SK-N-SH (cell line): ENCODE measurements around the gene C3orf22. TPM values are rescaled to one million over a fixed set of nuclear protein-coding genes. Genes with fewer than 3 reads are reported as not detected.

Experiments used
- CTCF ChIA-PET: fragments of 300-600, 350-600 bp; formaldehyde crosslinking; extraction: SDS; loops from one replicate; lab custom pipeline; 2021; lab: Yijun Ruan, JAX
- POLR2A ChIA-PET: fragments of 350-600 bp; sonication (Branson Sonifier 250); formaldehyde crosslinking; extraction: SDS; loops from one replicate; lab custom pipeline; 2020; ENCODE audit warnings: antibody characterized with exemption, inconsistent platforms; lab: Yijun Ruan, JAX
- DNase-seq: peaks from one replicate; pipeline ENCODE4 v3.0.0; 2012
- H2AFZ ChIP-seq: fragments of 200-600 bp; sonication (generic); 2 replicates; pipeline ENCODE4 v1.8.1; 2016; ENCODE audit warnings: antibody characterized with exemption, mild to moderate bottlenecking, low read depth
- H3F3A ChIP-seq: fragments of 200-600 bp; sonication (generic); replicated peaks from 2 replicates; pipeline ENCODE3; 2016; ENCODE audit warnings: antibody characterized with exemption, mild to moderate bottlenecking; ENCODE audit not compliant: insufficient read depth
- H3K27ac ChIP-seq, 2 experiments: fragments of 200-500 bp in 1 of 2; fragments of 200-600 bp in 1 of 2; sonication (Bioruptor generic) in 1 of 2; sonication (generic), shearing (Covaris generic) in 1 of 2; 2 replicates each; pipeline versions ENCODE4 v1.5.1 to v1.6.1; 2014 to 2016; ENCODE audit warnings: low read depth in 2 of 2, inconsistent platforms in 1 of 2, low read length in 1 of 2, mild to moderate bottlenecking in 1 of 2, mixed read lengths in 1 of 2
- H3K27me3 ChIP-seq: fragments of 200-600 bp; sonication (generic), shearing (Covaris generic); 2 replicates; pipeline ENCODE4 v1.6.1; 2016; ENCODE audit warnings: mixed run types; ENCODE audit not compliant: insufficient read depth
- H3K36me3 ChIP-seq, 2 experiments: fragments of 200-500 bp in 1 of 2; fragments of 200-600 bp in 1 of 2; sonication (Bioruptor generic) in 1 of 2; sonication (generic) in 1 of 2; replicated peaks in 1 of 2; 2 replicates each; pipeline versions ENCODE3 to v1.5.1; 2014 to 2016; ENCODE audit warnings: low read length in 1 of 2, mild to moderate bottlenecking in 1 of 2; ENCODE audit not compliant: insufficient read depth in 2 of 2, control insufficient read depth in 1 of 2
- H3K4me1 ChIP-seq, 2 experiments: fragments of 200-500 bp in 1 of 2; fragments of 200-600 bp in 1 of 2; sonication (Bioruptor generic) in 1 of 2; sonication (generic), shearing (Covaris generic) in 1 of 2; 2 replicates each; pipeline versions ENCODE4 v1.5.1 to v1.6.1; 2014 to 2016; ENCODE audit warnings: low read depth in 1 of 2, low read length in 1 of 2, mixed run types in 1 of 2; ENCODE audit not compliant: insufficient read depth in 2 of 2, control insufficient read depth in 1 of 2
- H3K4me2 ChIP-seq: fragments of 200-600 bp; sonication (generic), shearing (Covaris generic); 2 replicates; pipeline ENCODE4 v1.6.1; 2017; ENCODE audit warnings: mixed run types
- H3K4me3 ChIP-seq, 2 experiments: fragments of 200-500 bp in 1 of 2; fragments of 200-600 bp in 1 of 2; sonication (Bioruptor generic) in 1 of 2; sonication (generic), shearing (Covaris generic) in 1 of 2; 2 replicates each; pipeline versions ENCODE4 v1.5.1 to v1.8.1; 2014 to 2016; ENCODE audit warnings: low read depth in 2 of 2, inconsistent platforms in 1 of 2, low read length in 1 of 2, mild to moderate bottlenecking in 1 of 2, mixed read lengths in 1 of 2, moderate library complexity in 1 of 2
- H3K79me2 ChIP-seq: fragments of 200-600 bp; sonication (generic); 2 replicates; pipeline ENCODE4 v1.8.1; 2017; ENCODE audit warnings: mild to moderate bottlenecking; ENCODE audit not compliant: insufficient read depth
- H3K9ac ChIP-seq: fragments of 200-600 bp; sonication (generic); 2 replicates; pipeline ENCODE4 v1.6.1; 2017; ENCODE audit warnings: mixed run types
- H3K9me2 ChIP-seq: fragments of 200-600 bp; sonication (generic); 2 replicates; pipeline ENCODE4 v1.6.1; 2017; ENCODE audit warnings: mixed run types
- H3K9me3 ChIP-seq: fragments of 200-600 bp; sonication (generic); 2 replicates; pipeline ENCODE4 v1.6.1; 2017; ENCODE audit warnings: mixed run types, mild to moderate bottlenecking, moderate library complexity
- H4K20me1 ChIP-seq: fragments of 200-600 bp; sonication (generic); 2 replicates; pipeline ENCODE4 v1.6.1; 2017; ENCODE audit warnings: mild to moderate bottlenecking, mixed run types; ENCODE audit not compliant: insufficient read depth
- CHD2 ChIP-seq: fragments of 150-350 bp; IDR thresholded peaks from 2 replicates; pipeline ENCODE4 v1.6.1; 2018; ENCODE audit warnings: low read length; ENCODE audit not compliant: partially characterized antibody
- CTCF ChIP-seq: fragments of 200-600 bp; sonication (generic); IDR thresholded peaks from 2 replicates; pipeline ENCODE4 v1.6.1; 2017; ENCODE audit warnings: antibody characterized with exemption, mild to moderate bottlenecking, moderate library complexity
- ELF1 ChIP-seq: IDR thresholded peaks from 2 replicates; pipeline ENCODE4 v1.4.0; 2012
- FOXJ3 ChIP-seq: sonication (generic); formaldehyde crosslinking; IDR thresholded peaks from 2 replicates; pipeline ENCODE4 v1.5.1; 2020; ENCODE audit warnings: mild to moderate bottlenecking, missing genetic modification reagents
- JUND ChIP-seq: IDR thresholded peaks from 2 replicates; pipeline ENCODE4 v1.4.0; 2012
- MXI1 ChIP-seq: IDR thresholded peaks from 2 replicates; pipeline ENCODE4 v1.6.1; 2012; ENCODE audit warnings: mild to moderate bottlenecking, low read depth, low read length, improper control_type of control experiment
- NFIC ChIP-seq: IDR thresholded peaks from 2 replicates; pipeline ENCODE4 v1.4.0; 2012; ENCODE audit warnings: borderline replicate concordance
- PBX3 ChIP-seq: IDR thresholded peaks from 2 replicates; pipeline ENCODE4; 2012
- RAD21 ChIP-seq: IDR thresholded peaks from 2 replicates; pipeline ENCODE4 v1.6.1; 2012; ENCODE audit warnings: mild to moderate bottlenecking, low read length
- RCOR1 ChIP-seq: fragments of 150-350 bp; IDR thresholded peaks from 2 replicates; pipeline ENCODE4 v1.6.1; 2017; ENCODE audit warnings: antibody characterized with exemption, low read length
- RFX5 ChIP-seq: IDR thresholded peaks from 2 replicates; pipeline ENCODE4 v1.6.1; 2012; ENCODE audit warnings: mild to moderate bottlenecking, improper control_type of control experiment, low read length
- RXRA ChIP-seq: IDR thresholded peaks from 2 replicates; pipeline ENCODE4 v1.4.0; 2012; ENCODE audit warnings: low read depth, mild to moderate bottlenecking, borderline replicate concordance
- SMC3 ChIP-seq: IDR thresholded peaks from 2 replicates; pipeline ENCODE4 v1.6.1; 2012; ENCODE audit warnings: low read depth, low read length, improper control_type of control experiment
- TAF1 ChIP-seq: IDR thresholded peaks from 2 replicates; pipeline ENCODE4 v1.6.1; 2012; ENCODE audit warnings: low read depth, mild to moderate bottlenecking, low read length, moderate library complexity, borderline replicate concordance
- TEAD4 ChIP-seq: IDR thresholded peaks from 2 replicates; pipeline ENCODE4 v1.4.0; 2012; ENCODE audit warnings: mild to moderate bottlenecking, borderline replicate concordance; ENCODE audit not compliant: insufficient read depth
- YY1 ChIP-seq: IDR thresholded peaks from 2 replicates; pipeline ENCODE4 v1.4.0; 2012; ENCODE audit warnings: low read depth, mild to moderate bottlenecking
- WGBS: methylation state at CpG from one replicate; pipeline ENCODE4 v1.1.6; 2017; ENCODE audit warnings: low lambda C conversion rate; 5-methylcytosine and 5-hydroxymethylcytosine counted together
- polyA plus RNA-seq, 3 experiments: library from polyadenylated mRNA; depleted of rRNA; stranded (reverse); fragments of >200 nt; gene quantifications; 2 replicates each; pipeline ENCODE4 v1.2.3, GENCODE V29; 2012
- TF ChIP-seq, protein P1 (sequence below): IDR thresholded peaks from 2 replicates; pipeline ENCODE4 v1.4.0; 2012; ENCODE audit warnings: low read depth
- TF ChIP-seq, protein P2 (sequence below): fragments of 150-350 bp; IDR thresholded peaks from 2 replicates; pipeline ENCODE4 v1.6.1; 2016; ENCODE audit warnings: mild to moderate bottlenecking, low read depth, low read length

C3orf22 gene
- polyA plus RNA-seq, 1 of the 3 experiments (the other 2 are of a cell fraction), result not detected

- H3K4me3 ChIP-seq, result peak overlapping the region in 1 of 2 experiments; percentile 18; a peak in 1 of 4 replicates
- H3K4me2 ChIP-seq, result no peak overlapping the region
- no peaks in the 10 kb centered on the region for H4K20me1 ChIP-seq
- CTCF ChIA-PET, result interaction anchor here (0.7 to 4.2 kb wide), 29 partner anchors 9 to 1026 kb away, joined by 3 to 45 read pairs (median 5); partner anchors contain the start of gene TXNRD3
- H3K9ac ChIP-seq, result no peak overlapping the region
- TF ChIP-seq ELF1 (no peak), MXI1 (no peak), PBX3 (no peak), NFIC (no peak), SMC3 (peak; percentile 82), CTCF (peak; percentile 79), JUND (no peak), RAD21 (peak; percentile 83)
- no peak overlapping the region for H2AFZ ChIP-seq
- no peaks in the 10 kb centered on the region for H3F3A ChIP-seq
- POLR2A ChIA-PET, result no interaction called here
- no peaks in the 10 kb centered on the region for H3K79me2 ChIP-seq
- H3K9me2 ChIP-seq, result no peaks in the 10 kb centered on the region
- H3K9me3 ChIP-seq, result no peaks in the 10 kb centered on the region
- H3K27me3 ChIP-seq, result no peaks in the 10 kb centered on the region; the same call in 1 of the 2 replicates
- peak; percentile 88 for DNase-seq
- no peaks in the 10 kb centered on the region for H3K36me3 ChIP-seq
- 2% methylated on average over 6 of the region's 6 CpGs for WGBS
- peaks cover 0 to 18% of the 10 kb centered on the region in 2 experiments; a peak in 1 of 4 replicates for H3K4me1 ChIP-seq
- H3K27ac ChIP-seq, result no peak overlapping the region
Measured at GRCh38 chr3:126522363-126522788, 36.4 kb downstream of the C3orf22 start.

DNA sequence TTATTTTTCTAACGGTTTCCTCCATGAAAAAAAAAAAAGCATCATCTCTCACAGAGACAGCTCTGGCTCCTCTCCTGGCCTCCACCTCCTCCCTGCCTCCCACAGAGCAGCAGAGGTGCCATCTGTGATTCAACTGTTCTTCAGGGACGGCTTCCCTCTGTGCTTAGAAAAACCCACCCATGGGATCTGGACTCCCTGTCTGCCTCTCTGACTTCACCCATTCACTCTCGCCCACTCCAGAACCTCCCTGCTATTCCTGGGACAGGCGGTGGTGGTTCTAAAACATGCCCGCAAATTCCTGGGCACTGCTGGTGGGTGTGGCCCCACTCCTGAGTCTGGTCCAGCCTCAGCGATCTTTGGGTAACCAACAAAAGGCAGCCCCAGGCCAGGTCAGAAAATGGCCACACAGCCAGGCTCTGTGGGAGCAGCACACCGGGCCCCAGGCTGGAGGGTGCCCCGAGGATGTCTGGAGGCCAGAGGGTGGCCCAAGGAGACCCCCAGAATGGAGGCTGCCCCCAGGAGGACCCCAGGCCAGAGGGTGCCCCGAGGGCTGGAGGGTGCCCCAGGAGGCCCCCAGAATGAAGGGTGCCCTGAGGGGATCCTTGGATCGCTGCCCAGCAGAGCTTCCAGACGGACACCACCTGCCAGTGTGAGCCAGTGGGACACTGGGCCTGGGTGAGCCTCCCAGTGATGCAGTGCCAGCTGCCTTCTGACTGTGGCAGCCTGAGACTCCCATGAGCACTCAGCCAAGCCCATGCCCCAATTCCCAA, 37.4 kb downstream of the C3orf22 start:
- 68% methylated on average over 6 of the region's 11 CpGs for WGBS
- CTCF ChIA-PET, result interaction anchor here (0.6 to 4.2 kb wide), 14 partner anchors 10 to 1027 kb away, joined by 3 to 45 read pairs (median 4); no protein-coding TSS in a partner anchor
- H3K9ac ChIP-seq, result no peak overlapping the region

More for the DNA sequence above, 37.4 kb downstream of the C3orf22 start:
- Histone ChIP-seq H3K4me3 (no peak overlapping the region), H3K9me2 (no peaks in the 10 kb centered on the region), H3K9me3 (no peaks in the 10 kb centered on the region), H3K36me3 (no peaks in the 10 kb centered on the region), H3K79me2 (no peaks in the 10 kb centered on the region), H3K27ac (no peak overlapping the region), H2AFZ (no peak overlapping the region), H3K4me1 (peaks cover 0 to 18% of the 10 kb centered on the region in 2 experiments; a peak in 1 of 4 replicates), H3K4me2 (no peak overlapping the region), H3K27me3 (no peaks in the 10 kb centered on the region; the same call in 1 of the 2 replicates), H3F3A (no peaks in the 10 kb centered on the region), H4K20me1 (no peaks in the 10 kb centered on the region)
- DNase-seq, result no peak
- POLR2A ChIA-PET, result interaction anchor here (0.6 kb wide), 1 partner anchor 1938 kb away, joined by 3 read pairs; no protein-coding TSS in a partner anchor
- TF ChIP-seq CHD2, result no peak
- no peak for TF ChIP-seq TAF1
- TF ChIP-seq TEAD4, result no peak
- no peak for TF ChIP-seq ELF1
- TF ChIP-seq YY1, result no peak
- TF ChIP-seq RCOR1, result no peak
- TF ChIP-seq RFX5, result no peak
- TF ChIP-seq, protein P1, sequence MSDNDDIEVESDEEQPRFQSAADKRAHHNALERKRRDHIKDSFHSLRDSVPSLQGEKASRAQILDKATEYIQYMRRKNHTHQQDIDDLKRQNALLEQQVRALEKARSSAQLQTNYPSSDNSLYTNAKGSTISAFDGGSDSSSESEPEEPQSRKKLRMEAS, result no peak
- TF ChIP-seq RXRA, result no peak
- TF ChIP-seq, protein P2, sequence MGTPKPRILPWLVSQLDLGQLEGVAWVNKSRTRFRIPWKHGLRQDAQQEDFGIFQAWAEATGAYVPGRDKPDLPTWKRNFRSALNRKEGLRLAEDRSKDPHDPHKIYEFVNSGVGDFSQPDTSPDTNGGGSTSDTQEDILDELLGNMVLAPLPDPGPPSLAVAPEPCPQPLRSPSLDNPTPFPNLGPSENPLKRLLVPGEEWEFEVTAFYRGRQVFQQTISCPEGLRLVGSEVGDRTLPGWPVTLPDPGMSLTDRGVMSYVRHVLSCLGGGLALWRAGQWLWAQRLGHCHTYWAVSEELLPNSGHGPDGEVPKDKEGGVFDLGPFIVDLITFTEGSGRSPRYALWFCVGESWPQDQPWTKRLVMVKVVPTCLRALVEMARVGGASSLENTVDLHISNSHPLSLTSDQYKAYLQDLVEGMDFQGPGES, result no peak
- TF ChIP-seq FOXJ3, result no peak
